Kidney epithelial cell (primary cell): Measurements from ENCODE around the gene SLC6A3. TPM values are rescaled to one million over a fixed set of nuclear protein-coding genes. Genes with fewer than 3 reads are reported as not detected.

Experiments
- DNase-seq: peaks from one replicate; pipeline ENCODE4 v3.0.0-alpha.2; 2010; ENCODE audit warnings: low read depth
- H3K27me3 ChIP-seq: 2 replicates; pipeline ENCODE4 v1.6.0; 2011; ENCODE audit warnings: low read length; ENCODE audit not compliant: control insufficient read depth, insufficient read depth
- H3K36me3 ChIP-seq: 2 replicates; pipeline ENCODE4 v1.5.1; 2011; ENCODE audit warnings: low read length; ENCODE audit not compliant: control insufficient read depth, insufficient read depth
- H3K4me3 ChIP-seq: 2 replicates; pipeline ENCODE4 v1.5.1; 2011; ENCODE audit warnings: low read depth, mild to moderate bottlenecking, control low read depth, low read length
- CTCF ChIP-seq: IDR thresholded peaks from 2 replicates; pipeline ENCODE4 v1.5.1; 2011; ENCODE audit warnings: mild to moderate bottlenecking, moderate library complexity, low read length, control low read depth, inconsistent platforms; ENCODE audit not compliant: insufficient read depth, poor library complexity, severe bottlenecking
- total RNA-seq: library from RNA; depleted of rRNA; stranded (reverse); fragments of >200 nt; gene quantifications from 2 replicates; pipeline ENCODE4 v1.2.3, GENCODE V29; 2015

SLC6A3 gene
- total RNA-seq, 1 donor from 2014 or later = not detected

- Histone ChIP-seq H3K27me3 (peaks cover 58% of the 10 kb centered on the region), H3K4me3 (no peak overlapping the region), H3K36me3 (no peaks in the 10 kb centered on the region)
- no peak for DNase-seq
- TF ChIP-seq CTCF = no peak
These were observed 705 bp upstream of the SLC6A3 start for GRCh38 chr5:1445689-1446601.

GRCh38 chr5:1444361-1445189 lies 665 bp downstream of the SLC6A3 start:
- H3K4me3 ChIP-seq = no peak overlapping the region
- peaks cover 58% of the 10 kb centered on the region for H3K27me3 ChIP-seq
- no peaks in the 10 kb centered on the region for H3K36me3 ChIP-seq
- no peak for DNase-seq
- TF ChIP-seq CTCF = no peak

- Histone ChIP-seq H3K36me3 (no peaks in the 10 kb centered on the region), H3K27me3 (peaks cover 58% of the 10 kb centered on the region), H3K4me3 (no peak overlapping the region)
- no peak for DNase-seq
- no peak for TF ChIP-seq CTCF
These were observed 1.3 kb downstream of the SLC6A3 start for GRCh38 chr5:1443991-1444360.

- DNase-seq = no peak
- Histone ChIP-seq H3K36me3 (no peaks in the 10 kb centered on the region), H3K4me3 (no peak overlapping the region), H3K27me3 (peaks cover 59% of the 10 kb centered on the region)
- TF ChIP-seq CTCF = no peak
These were observed 2.1 kb downstream of the SLC6A3 start for GRCh38 chr5:1443171-1443570.

- no peak for TF ChIP-seq CTCF
- H3K4me3 ChIP-seq = no peak overlapping the region
- H3K36me3 ChIP-seq = no peaks in the 10 kb centered on the region
- H3K27me3 ChIP-seq = peaks cover 53% of the 10 kb centered on the region
- DNase-seq = no peak
These were observed 2.8 kb downstream of the SLC6A3 start for GRCh38 chr5:1442222-1443145.
